ENCODE measurements around the gene CFAP69. TPM values are rescaled to one million over a fixed set of nuclear protein-coding genes. Genes with fewer than 3 reads are reported as not detected.

The CFAP69 gene
- total RNA-seq, 6 experiments from 2014 or later: 0.71 to 2.4 (median 1.2) TPM

DNA sequence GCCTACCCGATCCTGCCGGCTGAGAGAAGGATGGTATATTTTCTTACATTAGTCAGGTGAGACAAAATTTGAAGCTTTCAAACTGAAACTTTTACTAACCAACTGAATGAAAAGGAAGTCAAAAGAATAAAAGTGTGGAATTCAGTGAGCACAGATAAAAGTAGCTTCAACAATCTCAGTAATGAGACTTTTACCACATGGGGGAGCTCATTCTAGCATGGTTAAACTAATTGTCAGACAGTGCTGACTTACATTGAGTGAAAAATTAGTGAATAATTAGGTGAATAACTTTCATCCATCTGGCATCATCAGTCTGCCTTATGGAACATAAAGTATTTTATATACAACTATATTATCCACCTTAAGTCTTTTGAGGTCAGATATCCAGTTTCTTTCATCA lies 67.8 kb downstream of the CFAP69 start:
- TF ChIP-seq, protein P1, sequence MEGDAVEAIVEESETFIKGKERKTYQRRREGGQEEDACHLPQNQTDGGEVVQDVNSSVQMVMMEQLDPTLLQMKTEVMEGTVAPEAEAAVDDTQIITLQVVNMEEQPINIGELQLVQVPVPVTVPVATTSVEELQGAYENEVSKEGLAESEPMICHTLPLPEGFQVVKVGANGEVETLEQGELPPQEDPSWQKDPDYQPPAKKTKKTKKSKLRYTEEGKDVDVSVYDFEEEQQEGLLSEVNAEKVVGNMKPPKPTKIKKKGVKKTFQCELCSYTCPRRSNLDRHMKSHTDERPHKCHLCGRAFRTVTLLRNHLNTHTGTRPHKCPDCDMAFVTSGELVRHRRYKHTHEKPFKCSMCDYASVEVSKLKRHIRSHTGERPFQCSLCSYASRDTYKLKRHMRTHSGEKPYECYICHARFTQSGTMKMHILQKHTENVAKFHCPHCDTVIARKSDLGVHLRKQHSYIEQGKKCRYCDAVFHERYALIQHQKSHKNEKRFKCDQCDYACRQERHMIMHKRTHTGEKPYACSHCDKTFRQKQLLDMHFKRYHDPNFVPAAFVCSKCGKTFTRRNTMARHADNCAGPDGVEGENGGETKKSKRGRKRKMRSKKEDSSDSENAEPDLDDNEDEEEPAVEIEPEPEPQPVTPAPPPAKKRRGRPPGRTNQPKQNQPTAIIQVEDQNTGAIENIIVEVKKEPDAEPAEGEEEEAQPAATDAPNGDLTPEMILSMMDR (IDR thresholded peaks at IDR 0.05): peak; percentile 68
- Mint-ChIP-seq H3K9me3 (no peaks in the 10 kb centered on the region), H3K4me1 (ENCODE audit: low read depth) (peaks cover 8% of the 10 kb centered on the region), H3K27ac (no peak overlapping the region), H3K36me3 (ENCODE audit: low read depth) (no peaks in the 10 kb centered on the region), H3K4me3 (no peak overlapping the region), H3K27me3 (ENCODE audit: insufficient read depth) (no peaks in the 10 kb centered on the region)
- no peak for DNase-seq

DNA sequence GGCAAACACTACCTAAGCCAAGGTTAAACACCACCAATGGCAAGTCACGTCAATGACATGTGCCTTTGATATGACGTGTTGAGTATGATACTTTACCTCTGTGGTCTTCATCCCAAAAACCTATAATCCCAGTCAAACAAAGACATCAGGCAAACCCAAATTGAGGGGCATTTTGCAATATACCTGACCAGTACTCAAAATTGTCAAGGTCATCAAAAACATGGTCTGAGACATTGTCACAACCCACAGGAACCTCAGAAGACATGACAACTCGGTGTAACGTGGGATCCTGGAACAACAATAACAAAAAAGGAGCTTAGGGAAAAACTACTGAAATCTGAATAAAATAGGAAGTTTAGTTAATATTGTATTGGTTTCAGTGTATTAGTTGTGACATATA lies 68.9 kb downstream of the CFAP69 start:
- no peaks in the 10 kb centered on the region for H3K9me3 Mint-ChIP-seq
- peaks cover 1% of the 10 kb centered on the region; the same call in 1 of the 2 replicates for H3K27me3 Mint-ChIP-seq (ENCODE audit: insufficient read depth)

DNA sequence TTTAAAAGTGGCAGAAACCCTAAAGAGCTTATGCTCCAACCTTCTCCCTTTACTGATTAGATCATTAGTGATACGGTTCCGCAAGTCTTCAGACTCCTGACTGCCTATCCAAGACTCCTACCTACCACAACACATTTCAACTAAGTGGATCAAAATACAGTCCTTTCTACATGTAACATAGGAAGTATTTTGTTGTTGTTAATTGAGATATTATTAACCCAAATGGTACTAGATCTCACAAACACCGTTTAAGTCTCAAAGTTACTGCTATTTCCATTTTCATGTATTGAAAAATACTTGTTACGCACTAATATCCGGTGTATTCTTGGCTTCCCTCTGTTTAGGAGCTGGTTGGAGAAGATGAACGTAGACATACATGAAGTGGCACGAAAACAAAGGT lies 75.0 kb downstream of the CFAP69 start:
- peaks cover 26% of the 10 kb centered on the region for H3K4me1 Mint-ChIP-seq (ENCODE audit: low read depth)
- peak overlapping the region; percentile 77 for H3K4me3 Mint-ChIP-seq
- DNase-seq: no peak
- H3K27me3 Mint-ChIP-seq (ENCODE audit: insufficient read depth): peaks cover 20% of the 10 kb centered on the region
- H3K27ac Mint-ChIP-seq: no peak overlapping the region; the same call in 1 of the 2 replicates
- no peaks in the 10 kb centered on the region for H3K9me3 Mint-ChIP-seq
- H3K36me3 Mint-ChIP-seq (ENCODE audit: low read depth): 0 out of 2 replicates have a peak, but pooled peaks cover 5% of the 10 kb centered on the region
- TF ChIP-seq, protein P1 (IDR thresholded peaks at IDR 0.05): no peak

More for the DNA sequence above, 68.9 kb downstream of the CFAP69 start:
- no peak for DNase-seq
- no peak overlapping the region for H3K4me3 Mint-ChIP-seq
- H3K36me3 Mint-ChIP-seq (ENCODE audit: low read depth): no peaks in the 10 kb centered on the region
- H3K4me1 Mint-ChIP-seq (ENCODE audit: low read depth): peaks cover 8% of the 10 kb centered on the region
- H3K27ac Mint-ChIP-seq: no peak overlapping the region
- TF ChIP-seq, protein P1 (IDR thresholded peaks at IDR 0.05): no peak

DNA sequence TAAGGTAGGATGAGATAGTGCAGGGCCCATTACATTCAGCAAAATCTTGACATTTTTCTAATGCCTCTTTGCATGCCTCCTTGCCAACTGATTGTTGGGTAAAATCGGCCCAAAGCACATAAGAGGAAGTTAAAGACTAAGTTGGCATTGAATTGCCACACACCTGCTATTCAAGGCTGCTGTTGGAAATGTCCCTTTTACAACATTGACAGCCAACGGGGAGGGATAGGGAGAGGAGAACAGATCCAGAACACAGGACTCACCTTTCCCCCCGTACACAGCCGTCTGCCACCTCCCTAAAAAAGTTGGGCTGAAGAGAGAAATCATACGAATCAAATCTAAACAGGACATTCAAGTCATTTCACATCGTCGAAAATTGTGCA lies 75.4 kb downstream of the CFAP69 start:
- peaks cover 20% of the 10 kb centered on the region for H3K27me3 Mint-ChIP-seq (ENCODE audit: insufficient read depth)
- H3K4me3 Mint-ChIP-seq: peak overlapping the region; percentile 77
- H3K36me3 Mint-ChIP-seq (ENCODE audit: low read depth): 0 out of 2 replicates have a peak, but pooled peaks cover 5% of the 10 kb centered on the region

DNA sequence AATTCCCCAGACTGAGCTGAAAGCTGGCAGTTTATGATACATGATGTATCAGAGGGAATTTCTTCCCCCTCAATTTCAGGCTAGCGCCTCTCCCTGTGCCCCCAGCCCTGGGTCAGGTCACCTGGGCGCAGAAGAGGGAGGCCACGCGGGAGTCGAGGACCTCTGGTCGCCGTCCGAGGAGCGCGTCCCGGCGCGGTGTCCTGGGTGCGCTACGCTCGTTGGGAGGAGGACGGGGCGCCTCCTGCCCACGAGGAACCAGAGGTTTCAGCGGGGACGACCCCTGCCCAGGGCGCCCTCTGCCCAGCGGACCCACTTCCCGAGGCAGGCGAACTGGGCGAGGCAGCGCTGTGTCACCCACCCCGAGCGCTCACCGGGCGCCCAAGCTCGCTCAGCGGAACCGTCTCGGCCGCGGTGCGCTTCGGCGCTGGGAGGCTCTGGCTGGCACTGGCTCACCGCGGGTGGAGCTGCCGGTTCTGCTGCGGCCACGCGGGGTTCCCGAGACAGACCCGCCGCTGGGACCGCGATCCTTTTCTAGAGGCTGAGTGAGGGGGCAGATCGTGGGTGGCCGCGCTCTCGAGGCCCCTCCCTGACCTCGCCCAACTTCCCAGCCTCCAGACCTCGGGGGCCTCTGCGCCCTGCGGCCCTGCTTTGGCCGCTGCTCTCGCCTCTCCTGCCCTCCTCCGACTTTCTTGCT lies 76.0 kb downstream of the CFAP69 start, which contains the start of gene FAM237B:
FAM237B (minus strand) TSS at position 504 of the 694 bp plus-strand sequence. CDS start 1,556 bp downstream, outside the sequence.
- peak within 1 kb of the TSS; percentile 77 for H3K4me3 Mint-ChIP-seq
- H3K27ac Mint-ChIP-seq: no peak within 1 kb of the TSS; the same call in 1 of the 2 replicates
- TF ChIP-seq, protein P1 (IDR thresholded peaks at IDR 0.05): no peak
- DNase-seq: no peak
- 0 out of 2 replicates have a peak, but pooled peaks cover 5% of the 10 kb centered on the region for H3K36me3 Mint-ChIP-seq (ENCODE audit: low read depth)
- H3K4me1 Mint-ChIP-seq (ENCODE audit: low read depth): peaks cover 26% of the 10 kb centered on the region
- no peaks in the 10 kb centered on the region for H3K9me3 Mint-ChIP-seq
- peaks cover 20% of the 10 kb centered on the region for H3K27me3 Mint-ChIP-seq (ENCODE audit: insufficient read depth)

More for the DNA sequence above, 75.4 kb downstream of the CFAP69 start:
- DNase-seq: no peak
- H3K27ac Mint-ChIP-seq: no peak overlapping the region; the same call in 1 of the 2 replicates
- H3K9me3 Mint-ChIP-seq: no peaks in the 10 kb centered on the region
- H3K4me1 Mint-ChIP-seq (ENCODE audit: low read depth): peaks cover 26% of the 10 kb centered on the region
- TF ChIP-seq, protein P1 (IDR thresholded peaks at IDR 0.05): no peak
